Smooth muscle cell (in vitro differentiated cells): ENCODE results near the gene TIPARP. TPM values are rescaled to one million over a fixed set of nuclear protein-coding genes. Genes with fewer than 3 reads are reported as not detected.

ENCODE experiments used
- DNase-seq: peaks from one replicate; lab custom pipeline; 2025; ENCODE audit not compliant: unreplicated experiment; lab: John Stamatoyannopoulos, UW
- H2AFZ ChIP-seq: fragments of 200-600 bp; sonication (generic); 2 replicates; pipeline ENCODE4 v1.6.0; 2016; ENCODE audit warnings: antibody characterized with exemption, low read depth, mild to moderate bottlenecking
- H3F3A ChIP-seq: fragments of 200-600 bp; sonication (generic); 2 replicates; pipeline ENCODE4 v1.6.0; 2017; ENCODE audit warnings: antibody characterized with exemption, low read depth
- H3K27ac ChIP-seq: fragments of 200-600 bp; sonication (generic); 2 replicates; pipeline ENCODE4 v1.5.1; 2016; ENCODE audit warnings: low read depth, mild to moderate bottlenecking
- H3K27me3 ChIP-seq: fragments of 200-600 bp; sonication (generic); 2 replicates; pipeline ENCODE4 v1.6.1; 2016; ENCODE audit warnings: low read depth, mild to moderate bottlenecking
- H3K36me3 ChIP-seq: fragments of 200-600 bp; sonication (generic); 2 replicates; pipeline ENCODE4 v1.5.1; 2016; ENCODE audit warnings: low read depth
- H3K4me1 ChIP-seq: fragments of 200-600 bp; sonication (generic); 2 replicates; pipeline ENCODE4 v1.5.1; 2016; ENCODE audit warnings: low read depth
- H3K4me2 ChIP-seq: fragments of 200-600 bp; sonication (generic); 2 replicates; pipeline ENCODE4 v1.6.0; 2016; ENCODE audit warnings: mild to moderate bottlenecking
- H3K4me3 ChIP-seq: fragments of 200-600 bp; sonication (generic); 2 replicates; pipeline ENCODE4 v1.5.1; 2016; ENCODE audit warnings: mild to moderate bottlenecking
- H3K79me2 ChIP-seq: fragments of 200-600 bp; sonication (generic); 2 replicates; pipeline ENCODE4 v1.6.0; 2016; ENCODE audit warnings: low read depth, mild to moderate bottlenecking
- H3K9ac ChIP-seq: fragments of 200-600 bp; sonication (generic); 2 replicates; pipeline ENCODE4 v1.6.0; 2016; ENCODE audit warnings: low read depth
- H3K9me3 ChIP-seq: fragments of 200-600 bp; sonication (generic); replicated peaks from 2 replicates; pipeline ENCODE4 v1.5.1; 2016; ENCODE audit warnings: low read depth
- H4K20me1 ChIP-seq: fragments of 200-600 bp; sonication (generic); 2 replicates; pipeline ENCODE4 v1.6.0; 2016; ENCODE audit warnings: low read depth
- WGBS: methylation state at CpG from one replicate; pipeline ENCODE4 v1.1.7; 2016; ENCODE audit warnings: low lambda C conversion rate; 5-methylcytosine and 5-hydroxymethylcytosine counted together
- polyA plus RNA-seq: library from polyadenylated mRNA; unstranded; fragments of >200 nt; fragmentation: Nextera tagmentation; extraction: Ambion mirVana; gene quantifications from 2 replicates; pipeline ENCODE4 v1.2.1, GENCODE V29; 2016
- total RNA-seq: library from RNA; depleted of rRNA; stranded (reverse); fragments of >200 nt; gene quantifications from 2 replicates; pipeline ENCODE4 v1.2.3, GENCODE V29; 2014
- TF ChIP-seq, protein P1 (sequence below): fragments of 200-600 bp; sonication (generic); IDR thresholded peaks from 2 replicates; pipeline ENCODE4 v1.5.1; 2017; ENCODE audit warnings: borderline replicate concordance, mild to moderate bottlenecking, antibody characterized with exemption; ENCODE audit not compliant: insufficient read depth, poor library complexity, severe bottlenecking

Gene TIPARP
- total and polyA plus RNA-seq, 2 experiments from 2014 or later: 12.5 to 65.2 TPM

DNA sequence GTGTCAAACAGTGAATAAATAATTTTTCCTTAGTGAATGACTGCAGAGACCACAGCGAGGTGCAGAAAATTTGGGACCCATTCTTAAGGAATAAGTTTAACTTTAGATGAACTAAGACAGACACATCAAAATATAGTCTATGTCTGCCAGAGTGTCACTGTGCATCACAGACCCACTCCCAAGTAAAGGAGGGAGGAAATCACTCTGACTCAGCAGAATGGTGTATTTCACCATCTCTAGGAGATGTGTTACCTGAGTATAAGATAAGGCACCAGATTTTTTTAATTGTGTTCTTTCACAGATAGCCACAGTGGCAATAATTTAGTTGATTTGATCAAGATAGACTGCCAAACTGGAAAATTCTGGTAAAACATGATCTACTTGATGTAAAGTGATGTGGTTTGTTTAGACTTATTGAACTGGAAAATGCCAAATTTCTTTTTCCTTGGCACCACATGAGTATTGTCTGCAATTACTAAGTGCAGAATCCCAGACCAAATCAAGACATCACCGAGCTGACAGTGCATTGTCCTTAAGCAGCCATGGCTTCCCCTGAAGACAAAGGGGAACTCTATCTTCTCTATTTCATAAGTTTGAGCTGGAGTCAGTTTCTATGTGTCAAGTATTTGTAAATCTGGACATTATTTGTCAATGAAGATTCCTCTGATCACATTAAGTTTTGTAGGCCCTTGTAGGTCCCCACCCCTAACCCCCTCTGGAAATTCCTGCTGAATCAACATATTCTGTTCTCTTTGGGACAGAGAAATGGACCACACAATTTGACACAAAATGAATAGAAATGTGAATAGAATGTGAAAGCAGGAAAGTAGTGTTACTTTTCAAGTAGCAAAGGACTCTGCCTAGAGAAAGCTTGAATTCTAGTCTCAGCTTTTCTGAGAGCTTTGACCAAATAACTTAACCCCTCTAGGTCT lies 47.6 kb downstream of the TIPARP start:
- DNase-seq: no peak
- H3K36me3 ChIP-seq: no peaks in the 10 kb centered on the region
- TF ChIP-seq, protein P1, sequence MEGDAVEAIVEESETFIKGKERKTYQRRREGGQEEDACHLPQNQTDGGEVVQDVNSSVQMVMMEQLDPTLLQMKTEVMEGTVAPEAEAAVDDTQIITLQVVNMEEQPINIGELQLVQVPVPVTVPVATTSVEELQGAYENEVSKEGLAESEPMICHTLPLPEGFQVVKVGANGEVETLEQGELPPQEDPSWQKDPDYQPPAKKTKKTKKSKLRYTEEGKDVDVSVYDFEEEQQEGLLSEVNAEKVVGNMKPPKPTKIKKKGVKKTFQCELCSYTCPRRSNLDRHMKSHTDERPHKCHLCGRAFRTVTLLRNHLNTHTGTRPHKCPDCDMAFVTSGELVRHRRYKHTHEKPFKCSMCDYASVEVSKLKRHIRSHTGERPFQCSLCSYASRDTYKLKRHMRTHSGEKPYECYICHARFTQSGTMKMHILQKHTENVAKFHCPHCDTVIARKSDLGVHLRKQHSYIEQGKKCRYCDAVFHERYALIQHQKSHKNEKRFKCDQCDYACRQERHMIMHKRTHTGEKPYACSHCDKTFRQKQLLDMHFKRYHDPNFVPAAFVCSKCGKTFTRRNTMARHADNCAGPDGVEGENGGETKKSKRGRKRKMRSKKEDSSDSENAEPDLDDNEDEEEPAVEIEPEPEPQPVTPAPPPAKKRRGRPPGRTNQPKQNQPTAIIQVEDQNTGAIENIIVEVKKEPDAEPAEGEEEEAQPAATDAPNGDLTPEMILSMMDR: no peak
- no peaks in the 10 kb centered on the region for H3K4me1 ChIP-seq
- no peak overlapping the region for H3K4me2 ChIP-seq
- H3K9ac ChIP-seq: no peak overlapping the region
- no peaks in the 10 kb centered on the region for H4K20me1 ChIP-seq
- H2AFZ ChIP-seq: no peak overlapping the region
- no peak overlapping the region for H3K4me3 ChIP-seq
- WGBS: 96% methylated on average over 2 of the region's 2 CpGs
- H3F3A ChIP-seq: no peaks in the 10 kb centered on the region
- no peak overlapping the region for H3K27ac ChIP-seq
- no peaks in the 10 kb centered on the region for H3K9me3 ChIP-seq
- H3K27me3 ChIP-seq: no peaks in the 10 kb centered on the region
- H3K79me2 ChIP-seq: no peaks in the 10 kb centered on the region

DNA sequence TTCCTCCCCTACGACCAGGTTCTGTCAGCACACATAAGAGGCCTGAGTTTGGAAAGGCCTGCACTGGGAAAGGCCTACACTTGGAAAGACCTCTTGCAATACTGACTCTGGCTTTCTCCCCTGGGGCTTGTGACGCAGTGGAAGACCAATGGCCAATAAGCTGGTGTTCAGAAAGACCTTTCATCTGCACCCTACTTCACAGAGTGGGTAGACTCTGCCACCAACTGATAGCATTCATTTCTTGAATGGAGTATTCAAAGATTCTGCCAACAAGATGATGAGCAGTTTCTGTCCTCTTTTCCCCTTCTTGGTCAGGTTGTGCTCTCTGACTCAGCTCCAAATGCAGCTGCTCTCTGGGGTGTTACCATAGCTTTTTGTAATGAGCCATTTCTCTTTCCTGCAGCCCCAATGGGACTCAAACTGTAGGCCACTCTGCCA lies 48.8 kb downstream of the TIPARP start:
- no peak overlapping the region for H3K4me2 ChIP-seq
- H3K27ac ChIP-seq: no peak overlapping the region
- TF ChIP-seq, protein P1: no peak
- no peaks in the 10 kb centered on the region for H3K27me3 ChIP-seq
- H3K79me2 ChIP-seq: no peaks in the 10 kb centered on the region
- no peaks in the 10 kb centered on the region for H4K20me1 ChIP-seq
- H3K4me1 ChIP-seq: no peaks in the 10 kb centered on the region
- H3K36me3 ChIP-seq: no peaks in the 10 kb centered on the region
- WGBS: 98% methylated on average over 2 of the region's 2 CpGs
- H3F3A ChIP-seq: no peaks in the 10 kb centered on the region
- H3K9me3 ChIP-seq: no peaks in the 10 kb centered on the region
- no peak for DNase-seq
- H3K9ac ChIP-seq: no peak overlapping the region
- H2AFZ ChIP-seq: no peak overlapping the region
- no peak overlapping the region for H3K4me3 ChIP-seq

DNA sequence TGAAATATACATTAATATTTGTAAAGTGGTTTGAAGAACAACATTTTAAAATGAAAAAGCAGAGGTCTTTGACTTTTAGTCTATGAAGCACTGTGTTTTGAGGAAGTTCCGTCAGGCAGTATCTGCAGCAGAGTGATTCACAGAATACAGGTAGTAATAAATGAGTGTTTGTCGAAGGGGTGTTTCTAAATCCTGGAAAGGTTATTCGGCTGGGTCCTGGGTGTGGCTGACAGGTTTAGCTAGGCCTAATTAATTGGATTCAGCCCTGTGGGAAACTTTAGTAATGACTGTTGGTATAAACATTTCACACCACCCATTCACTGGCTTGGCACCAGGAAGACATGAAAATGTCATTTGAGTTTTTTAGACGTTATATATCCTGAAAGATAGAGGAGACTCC lies 51.3 kb downstream of the TIPARP start:
- no peaks in the 10 kb centered on the region for H3K36me3 ChIP-seq
- H3F3A ChIP-seq: no peaks in the 10 kb centered on the region
- no peaks in the 10 kb centered on the region for H4K20me1 ChIP-seq
- no peak overlapping the region for H2AFZ ChIP-seq
- no peaks in the 10 kb centered on the region for H3K27me3 ChIP-seq
- DNase-seq: no peak
- TF ChIP-seq, protein P1: no peak
- H3K4me2 ChIP-seq: no peak overlapping the region
- no peak overlapping the region for H3K4me3 ChIP-seq
- no peak overlapping the region for H3K27ac ChIP-seq
- H3K9me3 ChIP-seq: no peaks in the 10 kb centered on the region
- 71% methylated on average over 4 of the region's 4 CpGs for WGBS
- no peaks in the 10 kb centered on the region for H3K79me2 ChIP-seq
- no peak overlapping the region for H3K9ac ChIP-seq
- no peaks in the 10 kb centered on the region for H3K4me1 ChIP-seq

DNA sequence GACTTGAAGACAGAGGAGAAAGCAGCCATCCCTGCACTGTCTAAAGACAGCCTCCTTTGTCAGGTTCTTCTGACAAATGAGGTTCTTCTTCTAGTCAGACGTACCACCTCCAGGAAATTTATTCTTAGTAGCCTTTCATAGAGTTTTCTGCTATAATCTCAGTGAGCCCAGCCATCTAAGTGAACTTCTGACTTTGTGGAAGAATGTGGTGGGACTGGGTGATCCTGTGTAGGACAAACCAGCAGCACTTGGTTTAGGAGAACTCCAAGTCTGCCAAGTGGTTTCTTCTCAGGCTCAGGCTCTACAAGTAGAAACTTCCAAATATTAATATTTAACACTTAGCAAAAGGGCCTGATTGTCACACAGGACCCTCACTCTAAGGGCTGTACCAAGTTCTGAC lies 52.1 kb downstream of the TIPARP start:
- no peak overlapping the region for H2AFZ ChIP-seq
- no peaks in the 10 kb centered on the region for H3K79me2 ChIP-seq
- WGBS: 95% methylated on average over 1 of the region's 1 CpG
- DNase-seq: no peak
- no peak overlapping the region for H3K27ac ChIP-seq
- H3K9me3 ChIP-seq: no peaks in the 10 kb centered on the region
- no peaks in the 10 kb centered on the region for H3K36me3 ChIP-seq
- H3K4me1 ChIP-seq: no peaks in the 10 kb centered on the region
- H3K27me3 ChIP-seq: no peaks in the 10 kb centered on the region
- no peak overlapping the region for H3K4me2 ChIP-seq
- H4K20me1 ChIP-seq: no peaks in the 10 kb centered on the region
- TF ChIP-seq, protein P1: no peak
- no peak overlapping the region for H3K4me3 ChIP-seq
- no peak overlapping the region for H3K9ac ChIP-seq
- no peaks in the 10 kb centered on the region for H3F3A ChIP-seq
